ENCODE measurements around the gene BCL2.
A peak's percentile ranks its signal among the peaks of the same experiment; 100 is the strongest.

BCL2 gene

GRCh38 chr18:63320975-63321265, 1.4 kb upstream of the BCL2 start:
- ChIA-PET POLR2A (ENCODE audit: low non-redundant PET) (no interaction called here), CTCF (no interaction called here)
- DNase-seq (ENCODE audit: low spot score), result no peak
- no peak for TF ChIP-seq CTCF (conservative IDR thresholded peaks at IDR 0.05; ENCODE audit: low read depth)
- H3K27ac ChIP-seq, result peak overlapping the region; percentile 80

GRCh38 chr18:63320123-63320974, 780 bp upstream of the BCL2 start:
- peak overlapping the region; percentile 80 for H3K27ac ChIP-seq
- DNase-seq (ENCODE audit: low spot score), result peak; percentile 51
- peak; percentile 79 for TF ChIP-seq CTCF (conservative IDR thresholded peaks at IDR 0.05; ENCODE audit: low read depth)
- CTCF ChIA-PET, result no interaction called here
- POLR2A ChIA-PET (ENCODE audit: low non-redundant PET), result no interaction called here

DNA sequence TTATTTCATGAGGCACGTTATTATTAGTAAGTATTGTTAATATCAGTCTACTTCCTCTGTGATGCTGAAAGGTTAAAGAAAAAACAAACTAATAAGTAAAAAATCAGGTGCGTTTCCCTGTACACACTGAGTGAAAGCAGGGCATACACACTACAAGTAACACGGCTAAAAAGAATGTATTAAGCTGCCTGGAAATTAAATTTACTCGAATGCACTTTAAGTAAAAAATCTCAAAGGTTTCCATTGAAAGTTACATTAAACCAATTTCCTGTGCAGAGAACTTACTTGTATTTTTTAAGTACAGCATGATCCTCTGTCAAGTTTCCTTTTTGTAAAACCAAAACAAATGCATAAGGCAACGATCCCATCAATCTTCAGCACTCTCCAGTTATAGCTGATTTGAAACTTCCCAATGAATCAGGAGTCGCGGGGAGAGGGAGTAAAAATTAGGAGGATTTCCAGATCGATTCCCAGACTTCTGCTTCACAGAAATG, 633 bp downstream of the BCL2 start:
- peak overlapping the region; percentile 80; the same call in 1 of the 2 replicates for H3K27ac ChIP-seq
- DNase-seq (ENCODE audit: low spot score), result no peak
- POLR2A ChIA-PET (ENCODE audit: low non-redundant PET), result no interaction called here
- TF ChIP-seq CTCF (conservative IDR thresholded peaks at IDR 0.05; ENCODE audit: low read depth), result no peak
- CTCF ChIA-PET, result interaction anchor here (1.0 kb wide), 1 partner anchor 303 kb away, joined by 9 read pairs; no protein-coding TSS in a partner anchor

DNA sequence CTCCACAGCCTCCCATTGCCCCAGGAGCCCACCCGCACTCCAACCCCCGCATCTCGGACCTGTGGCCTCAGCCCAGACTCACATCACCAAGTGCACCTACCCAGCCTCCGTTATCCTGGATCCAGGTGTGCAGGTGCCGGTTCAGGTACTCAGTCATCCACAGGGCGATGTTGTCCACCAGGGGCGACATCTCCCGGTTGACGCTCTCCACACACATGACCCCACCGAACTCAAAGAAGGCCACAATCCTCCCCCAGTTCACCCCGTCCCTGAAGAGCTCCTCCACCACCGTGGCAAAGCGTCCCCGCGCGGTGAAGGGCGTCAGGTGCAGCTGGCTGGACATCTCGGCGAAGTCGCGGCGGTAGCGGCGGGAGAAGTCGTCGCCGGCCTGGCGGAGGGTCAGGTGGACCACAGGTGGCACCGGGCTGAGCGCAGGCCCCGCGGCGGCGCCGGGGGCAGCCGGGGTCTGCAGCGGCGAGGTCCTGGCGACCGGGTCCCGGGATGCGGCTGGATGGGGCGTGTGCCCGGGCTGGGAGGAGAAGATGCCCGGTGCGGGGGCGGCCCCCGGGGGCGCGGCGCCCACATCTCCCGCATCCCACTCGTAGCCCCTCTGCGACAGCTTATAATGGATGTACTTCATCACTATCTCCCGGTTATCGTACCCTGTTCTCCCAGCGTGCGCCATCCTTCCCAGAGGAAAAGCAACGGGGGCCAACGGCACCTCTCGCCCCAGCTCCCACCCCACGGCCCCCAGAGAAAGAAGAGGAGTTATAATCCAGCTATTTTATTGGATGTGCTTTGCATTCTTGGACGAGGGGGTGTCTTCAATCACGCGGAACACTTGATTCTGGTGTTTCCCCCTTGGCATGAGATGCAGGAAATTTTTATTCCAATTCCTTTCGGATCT, 1.3 kb downstream of the BCL2 start:
- no peak overlapping the region for H3K27ac ChIP-seq
- ChIA-PET POLR2A (ENCODE audit: low non-redundant PET) (no interaction called here), CTCF (interaction anchor here (0.7 to 1.0 kb wide), 2 partner anchors 8 to 302 kb away, joined by 3 to 9 read pairs; no protein-coding TSS in a partner anchor)
- DNase-seq (ENCODE audit: low spot score), result peak; percentile 14
- TF ChIP-seq CTCF (conservative IDR thresholded peaks at IDR 0.05; ENCODE audit: low read depth), result peak; percentile 56

GRCh38 chr18:63317556-63317946, 2.0 kb downstream of the BCL2 start:
- H3K27ac ChIP-seq, result no peak overlapping the region
- TF ChIP-seq CTCF (conservative IDR thresholded peaks at IDR 0.05; ENCODE audit: low read depth), result no peak
- POLR2A ChIA-PET (ENCODE audit: low non-redundant PET), result no interaction called here
- DNase-seq (ENCODE audit: low spot score), result no peak
- CTCF ChIA-PET, result interaction anchor here (0.6 to 0.7 kb wide), 2 partner anchors 8 to 131 kb away, joined by 3 read pairs; no protein-coding TSS in a partner anchor

All from RWPE1 (cell line).